Activated CD8-positive, alpha-beta memory T cell treated with anti-CD3 and anti-CD28 coated beads for 48 hours (primary cell): ENCODE results near the gene RNF121.
A peak's percentile ranks its signal among the peaks of the same experiment; 100 is the strongest.

Experiments used
- DNase-seq, 3 experiments: peaks; one replicate each; pipeline ENCODE4 v3.0.0-alpha.2; 2020; ENCODE audit warnings: low read depth in 2 of 3, low spot score in 2 of 3

The RNF121 gene

GRCh38 chr11:72030472-72031045 lies 101.7 kb downstream of the RNF121 start:
- DNase-seq = no peak

GRCh38 chr11:72036687-72037086 lies 107.8 kb downstream of the RNF121 start:
- no peak for DNase-seq

GRCh38 chr11:72037554-72038311 lies 108.9 kb downstream of the RNF121 start:
- DNase-seq = no peak

GRCh38 chr11:72038491-72038890 lies 109.6 kb downstream of the RNF121 start:
- no peak for DNase-seq

GRCh38 chr11:72039031-72039855 lies 110.4 kb downstream of the RNF121 start:
- no peak for DNase-seq

- DNase-seq = no peak
These were observed 111.1 kb downstream of the RNF121 start for GRCh38 chr11:72039856-72040401.

GRCh38 chr11:72040491-72041363 lies 111.9 kb downstream of the RNF121 start:
- peak; percentile 31 to 45 (median 37) for DNase-seq

- no peak for DNase-seq
These were observed 112.7 kb downstream of the RNF121 start for GRCh38 chr11:72041364-72042063.

- no peak for DNase-seq
These were observed 113.4 kb downstream of the RNF121 start for GRCh38 chr11:72042064-72042745.

- DNase-seq = no peak
These were observed 117.0 kb downstream of the RNF121 start for GRCh38 chr11:72045849-72046248.
